ENCODE results near the gene CBFA2T2.
"Not testable (repeated sequence)": the region's sequence is repeated elsewhere in the genome, so short reads cannot be mapped to it uniquely, and the experiment has no call there.

Gene CBFA2T2

GRCh38 chr20:33466303-33466646 is 23.6 kb upstream of the CBFA2T2 start:
- Histone ChIP-seq H3K4me3 (no peak overlapping the region), H3K27ac (no peak overlapping the region)

- H3K27ac ChIP-seq: no peak overlapping the region
- no peak overlapping the region for H3K4me3 ChIP-seq
These were observed 19.4 kb upstream of the CBFA2T2 start for GRCh38 chr20:33470457-33470856.

- no peak overlapping the region for H3K27ac ChIP-seq
- H3K4me3 ChIP-seq: no peak overlapping the region
These were observed 19.0 kb upstream of the CBFA2T2 start for GRCh38 chr20:33470866-33471265.

- Histone ChIP-seq H3K4me3 (no peak overlapping the region), H3K27ac (no peak overlapping the region)
These were observed 16.9 kb upstream of the CBFA2T2 start for GRCh38 chr20:33472868-33473435.

GRCh38 chr20:33474097-33474873 is 15.6 kb upstream of the CBFA2T2 start:
- no peak overlapping the region for H3K4me3 ChIP-seq
- no peak overlapping the region for H3K27ac ChIP-seq

GRCh38 chr20:33474963-33475362 is 14.9 kb upstream of the CBFA2T2 start:
- Histone ChIP-seq H3K27ac (no peak overlapping the region), H3K4me3 (no peak overlapping the region)

GRCh38 chr20:33475381-33476152 is 14.3 kb upstream of the CBFA2T2 start:
- no peak overlapping the region for H3K27ac ChIP-seq
- no peak overlapping the region for H3K4me3 ChIP-seq

GRCh38 chr20:33477386-33478234 is 12.3 kb upstream of the CBFA2T2 start:
- Histone ChIP-seq H3K4me3 (no peak overlapping the region), H3K27ac (no peak overlapping the region)

- Histone ChIP-seq H3K27ac (no peak overlapping the region), H3K4me3 (no peak overlapping the region)
These were observed 9.8 kb upstream of the CBFA2T2 start for GRCh38 chr20:33480048-33480447.

- Histone ChIP-seq H3K4me3 (no peak overlapping the region), H3K27ac (no peak overlapping the region)
These were observed 8.4 kb upstream of the CBFA2T2 start for GRCh38 chr20:33481431-33481941.

GRCh38 chr20:33482581-33482980 is 7.3 kb upstream of the CBFA2T2 start:
- Histone ChIP-seq H3K4me3 (no peak overlapping the region), H3K27ac (no peak overlapping the region)

GRCh38 chr20:33483186-33483585 is 6.7 kb upstream of the CBFA2T2 start:
- H3K27ac ChIP-seq, H3K4me3 ChIP-seq: not testable (repeated sequence)

GRCh38 chr20:33488201-33488600 is 1.7 kb upstream of the CBFA2T2 start:
- H3K27ac ChIP-seq: no peak overlapping the region
- H3K4me3 ChIP-seq: no peak overlapping the region

- peak overlapping the region in 20 of 21 experiments; percentile 55 to 96 (median 91) for H3K27ac ChIP-seq
- peak overlapping the region; percentile 21 to 97 (median 36) for H3K4me3 ChIP-seq
These were observed 1.0 kb upstream of the CBFA2T2 start for GRCh38 chr20:33488661-33489494.

GRCh38 chr20:33489495-33490022 is 337 bp upstream of the CBFA2T2 start:
- peak overlapping the region in 20 of 21 experiments; percentile 55 to 96 (median 91) for H3K27ac ChIP-seq
- H3K4me3 ChIP-seq: peak overlapping the region; percentile 26 to 97 (median 46)

- H3K4me3 ChIP-seq: peak overlapping the region; percentile 46 to 97 (median 93)
- H3K27ac ChIP-seq: peak overlapping the region in 18 of 21 experiments; percentile 68 to 97 (median 88)
These were observed 1.2 kb downstream of the CBFA2T2 start for GRCh38 chr20:33490934-33491656.

- H3K27ac ChIP-seq: no peak overlapping the region
These were observed 3.3 kb downstream of the CBFA2T2 start for GRCh38 chr20:33493076-33493766.

More at GRCh38 chr20:33493076-33493766, 3.3 kb downstream of the CBFA2T2 start:
- no peak overlapping the region for H3K4me3 ChIP-seq
